IMR-90 (cell line): ENCODE measurements around the gene AFMID. TPM values are rescaled to one million over a fixed set of nuclear protein-coding genes. Genes with fewer than 3 reads are reported as not detected.

Experiments used
- ATAC-seq: fragments of 200-7000 bp; cut with Tn5 transposase; 2 replicates; pipeline ENCODE4 v1.9.1; 2020; ENCODE audit warnings: low read depth, mild to moderate bottlenecking, moderate library complexity
- BruUV-seq: library from RNA; stranded (reverse); fragments of 400-500 nt; replicated peaks from 2 replicates; lab custom pipeline; 2021; lab: Mats Ljungman, UMichigan
- CTCF ChIA-PET: fragments of 300-600 bp; formaldehyde crosslinking; extraction: SDS; loops from one replicate; lab custom pipeline; 2021; ENCODE audit warnings: antibody characterized with exemption; lab: Yijun Ruan, JAX
- POLR2A ChIA-PET: fragments of 300-600 bp; sonication (Branson Sonifier 250); formaldehyde crosslinking; loops from one replicate; lab custom pipeline; 2022; ENCODE audit warnings: antibody characterized with exemption; ENCODE audit not compliant: unreplicated experiment; lab: Charles Lee
- DNase-seq: peaks from one replicate; pipeline ENCODE4 v3.0.0; 2013
- H2AFZ ChIP-seq: replicated peaks from 2 replicates; pipeline ENCODE3; 2013; ENCODE audit warnings: low read length, mild to moderate bottlenecking; ENCODE audit not compliant: poor library complexity
- H2AK5ac ChIP-seq: 2 replicates; pipeline ENCODE4 v1.6.1; 2013; ENCODE audit warnings: low read depth, low read length, inconsistent platforms
- H2AK9ac ChIP-seq: replicated peaks from 2 replicates; pipeline ENCODE3; 2013; ENCODE audit warnings: mild to moderate bottlenecking, low read depth, low read length, moderate library complexity; ENCODE audit not compliant: poor library complexity
- H2BK120ac ChIP-seq: 2 replicates; pipeline ENCODE4 v1.6.1; 2013; ENCODE audit warnings: low read depth, low read length, inconsistent platforms
- H2BK15ac ChIP-seq: 3 replicates; pipeline ENCODE4 v1.6.1; 2013; ENCODE audit warnings: low read depth, low read length, inconsistent platforms
- H2BK20ac ChIP-seq: 2 replicates; pipeline ENCODE4 v1.6.1; 2013; ENCODE audit warnings: low read depth, mild to moderate bottlenecking, inconsistent platforms, low read length, moderate library complexity
- H2BK5ac ChIP-seq: 2 replicates; pipeline ENCODE4 v1.6.1; 2013; ENCODE audit warnings: mild to moderate bottlenecking, low read depth, low read length, inconsistent platforms; ENCODE audit not compliant: poor library complexity, severe bottlenecking
- H3K14ac ChIP-seq: replicated peaks from 2 replicates; pipeline ENCODE4 v1.6.1; 2013; ENCODE audit warnings: low read depth, low read length, inconsistent platforms
- H3K18ac ChIP-seq: 2 replicates; pipeline ENCODE4 v1.6.1; 2013; ENCODE audit warnings: low read depth, low read length, control low read depth
- H3K23ac ChIP-seq: 2 replicates; pipeline ENCODE4 v1.6.1; 2013; ENCODE audit warnings: low read depth, low read length, inconsistent platforms
- H3K27ac ChIP-seq: 2 replicates; pipeline ENCODE4 v1.5.1; 2013; ENCODE audit warnings: mild to moderate bottlenecking, control low read depth, low read length; ENCODE audit not compliant: insufficient read depth
- H3K27me3 ChIP-seq: 2 replicates; pipeline ENCODE4 v1.6.1; 2013; ENCODE audit warnings: low read length; ENCODE audit not compliant: control insufficient read depth, insufficient read depth
- H3K36me3 ChIP-seq: 2 replicates; pipeline ENCODE4 v1.6.1; 2013; ENCODE audit warnings: low read length, mixed read lengths; ENCODE audit not compliant: control insufficient read depth, insufficient read depth
- H3K4ac ChIP-seq: 2 replicates; pipeline ENCODE4 v1.6.1; 2013; ENCODE audit warnings: low read depth, low read length, inconsistent platforms
- H3K4me1 ChIP-seq: 2 replicates; pipeline ENCODE4 v1.6.1; 2013; ENCODE audit warnings: low read length, mixed read lengths; ENCODE audit not compliant: control insufficient read depth, insufficient read depth
- H3K4me2 ChIP-seq: 2 replicates; pipeline ENCODE4 v1.6.1; 2013; ENCODE audit warnings: low read depth, mild to moderate bottlenecking, control low read depth, low read length, moderate library complexity
- H3K4me3 ChIP-seq: 2 replicates; pipeline ENCODE4 v1.5.1; 2013; ENCODE audit warnings: low read depth, mild to moderate bottlenecking, control low read depth, low read length, moderate library complexity; ENCODE audit not compliant: insufficient read depth
- H3K56ac ChIP-seq: 2 replicates; pipeline ENCODE4 v1.6.1; 2013; ENCODE audit warnings: low read length, inconsistent platforms; ENCODE audit not compliant: insufficient read depth; ENCODE audit errors: extremely low read depth
- H3K79me1 ChIP-seq, 2 experiments: 2 replicates each; pipeline ENCODE4 v1.6.1; 2013; ENCODE audit warnings: low read length in 2 of 2, inconsistent platforms in 1 of 2, low read depth in 1 of 2
- H3K9ac ChIP-seq: 2 replicates; pipeline ENCODE4 v1.6.1; 2013; ENCODE audit warnings: low read depth, low read length, control low read depth
- H3K9me1 ChIP-seq: 2 replicates; pipeline ENCODE4 v1.6.1; 2013; ENCODE audit warnings: low read length, inconsistent platforms; ENCODE audit not compliant: insufficient read depth
- H3K9me3 ChIP-seq: 2 replicates; pipeline ENCODE4 v1.6.1; 2013; ENCODE audit warnings: low read length; ENCODE audit not compliant: control insufficient read depth, insufficient read depth
- H4K20me1 ChIP-seq: 2 replicates; pipeline ENCODE4 v1.6.1; 2013; ENCODE audit warnings: low read length, inconsistent platforms; ENCODE audit not compliant: insufficient read depth
- H4K5ac ChIP-seq: 2 replicates; pipeline ENCODE4 v1.6.1; 2013; ENCODE audit warnings: mild to moderate bottlenecking, low read depth, low read length, control low read depth
- H4K8ac ChIP-seq, 2 experiments: 2 replicates each; pipeline ENCODE4 v1.6.1; 2013; ENCODE audit warnings: low read depth in 2 of 2, low read length in 2 of 2, control low read depth in 1 of 2, inconsistent platforms in 1 of 2
- H4K91ac ChIP-seq: 2 replicates; pipeline ENCODE4 v1.6.1; 2013; ENCODE audit warnings: low read depth, low read length, inconsistent platforms; ENCODE audit not compliant: insufficient read depth
- BHLHE40 ChIP-seq: fragments of 150-350 bp; IDR thresholded peaks from 2 replicates; pipeline ENCODE4 v1.6.1; 2016; ENCODE audit warnings: mild to moderate bottlenecking, low read depth, low read length
- CEBPB ChIP-seq: IDR thresholded peaks from 2 replicates; pipeline ENCODE4 v1.6.1; 2012; ENCODE audit warnings: low read depth, low read length, improper control_type of control experiment
- CHD1 ChIP-seq: IDR thresholded peaks from 2 replicates; pipeline ENCODE4 v1.6.1; 2012; ENCODE audit warnings: low read depth, low read length, improper control_type of control experiment
- MAFK ChIP-seq: IDR thresholded peaks from 2 replicates; pipeline ENCODE4 v1.6.1; 2012; ENCODE audit warnings: low read depth, low read length, improper control_type of control experiment
- MAZ ChIP-seq: IDR thresholded peaks from 2 replicates; pipeline ENCODE4 v1.6.1; 2012; ENCODE audit warnings: low read depth, mild to moderate bottlenecking, low read length, improper control_type of control experiment, moderate library complexity, borderline replicate concordance
- MXI1 ChIP-seq: IDR thresholded peaks from 2 replicates; pipeline ENCODE4 v1.6.1; 2012; ENCODE audit warnings: low read depth, mild to moderate bottlenecking, low read length, moderate library complexity, borderline replicate concordance
- NFE2L2 ChIP-seq: fragments of 150-350 bp; IDR thresholded peaks from 2 replicates; pipeline ENCODE4 v1.6.1; 2016; ENCODE audit warnings: low read depth, mild to moderate bottlenecking, low read length
- RAD21 ChIP-seq: IDR thresholded peaks from 2 replicates; pipeline ENCODE4 v1.6.1; 2012; ENCODE audit warnings: low read length, improper control_type of control experiment
- RCOR1 ChIP-seq: IDR thresholded peaks from 2 replicates; pipeline ENCODE4 v1.6.1; 2012; ENCODE audit warnings: mild to moderate bottlenecking, low read length, improper control_type of control experiment; ENCODE audit not compliant: insufficient replicate concordance
- RFX5 ChIP-seq: IDR thresholded peaks from 2 replicates; pipeline ENCODE4 v1.8.0; 2012; ENCODE audit warnings: low read depth, mild to moderate bottlenecking, low read length, moderate library complexity
- SMC3 ChIP-seq: fragments of 150-350 bp; IDR thresholded peaks from 2 replicates; pipeline ENCODE4 v1.6.1; 2016; ENCODE audit warnings: low read depth, mild to moderate bottlenecking, antibody characterized with exemption, low read length, moderate library complexity
- WGBS, 2 experiments: methylation state at CpG; one replicate each; pipeline versions ENCODE4 v1.1.5 to v1.1.7; 2013; ENCODE audit warnings: missing lambda C conversion rate in 2 of 2; ENCODE audit not compliant: insufficient read length in 1 of 2; ENCODE audit errors: extremely low coverage in 2 of 2; 5-methylcytosine and 5-hydroxymethylcytosine counted together
- dilution Hi-C: fragments of 300-500 bp; cut with HindIII; formaldehyde crosslinking; loops from one replicate; pipeline ENCODE4 v1.14.3; 2018; ENCODE audit warnings: low sequenced_read_pairs; ENCODE audit not compliant: unreplicated experiment
- in situ Hi-C: fragments of 300-500 bp; cut with MboI; formaldehyde crosslinking; loops from 3 replicates; pipeline ENCODE4 v1.14.3; 2019; ENCODE audit warnings: low sequenced_read_pairs, inconsistent platforms, mixed read lengths
- intact Hi-C: fragments of 100-400 bp; cut with micrococcal nuclease; formaldehyde crosslinking; loops from 2 replicates; pipeline ENCODE4 v1.10.0; 2022
- polyA plus RNA-seq, 3 experiments: library from polyadenylated mRNA; depleted of rRNA; stranded (reverse); fragments of >200 nt; gene quantifications; 2 replicates each; pipeline ENCODE4 v1.2.3, GENCODE V29; 2012; ENCODE audit warnings: low replicate concordance in 1 of 3
- total RNA-seq: library from RNA; depleted of rRNA; stranded (reverse); fragments of >200 nt; gene quantifications from 2 replicates; pipeline ENCODE4 v1.2.3, GENCODE V29; 2012
- TF ChIP-seq, protein P1 (sequence below): fragments of 150-350 bp; IDR thresholded peaks from 2 replicates; pipeline ENCODE4 v1.6.1; 2016; ENCODE audit warnings: low read depth, mild to moderate bottlenecking, low read length, moderate library complexity, borderline replicate concordance

The AFMID gene
- total and polyA plus RNA-seq, 2 of the 4 experiments (the other 2 are of a cell fraction): 41.0 to 65.1 TPM

- POLR2A ChIA-PET: no interaction called here
- no peaks in the 10 kb centered on the region for H3K27me3 ChIP-seq
- CTCF ChIA-PET: no interaction called here
Observed at GRCh38 chr17:78154903-78155811, 32.0 kb upstream of the AFMID start.

More at GRCh38 chr17:78154903-78155811, 32.0 kb upstream of the AFMID start:
- Histone ChIP-seq H2AK9ac (no peak overlapping the region), H2BK5ac (no peak overlapping the region), H3K4me2 (no peak overlapping the region), H3K27ac (no peak overlapping the region), H2AFZ (no peak overlapping the region), H3K14ac (no peak overlapping the region), H2BK20ac (no peak overlapping the region), H2BK15ac (no peak overlapping the region), H3K9ac (no peak overlapping the region), H3K4ac (no peak overlapping the region), H4K8ac (no peak overlapping the region), H4K20me1 (no peaks in the 10 kb centered on the region), H3K18ac (no peak overlapping the region), H3K4me3 (no peak overlapping the region), H4K5ac (no peak overlapping the region), H3K23ac (no peak overlapping the region), H3K79me1 (no peaks in the 10 kb centered on the region), H2BK120ac (no peak overlapping the region), H3K36me3 (no peaks in the 10 kb centered on the region), H3K9me3 (no peaks in the 10 kb centered on the region), H4K91ac (no peak overlapping the region), H2AK5ac (no peak overlapping the region), H3K56ac (no peak overlapping the region), H3K4me1 (no peaks in the 10 kb centered on the region), H3K9me1 (0 out of 2 replicates have a peak, but pooled peaks cover 2% of the 10 kb centered on the region)
- in situ Hi-C loops (no loop called here), intact Hi-C loops (no loop called here), dilution Hi-C loops (no loop called here)
- ATAC-seq (no peak), DNase-seq (no peak)
- no CpG with 5 or more reads among the region's 11 CpGs for WGBS, 2 experiments
- TF ChIP-seq RCOR1 (no peak), CEBPB (no peak), RAD21 (no peak), BHLHE40 (no peak), MAZ (no peak), SMC3 (no peak), CHD1 (no peak), MAFK (no peak), NFE2L2 (no peak), RFX5 (no peak), MXI1 (no peak)
- TF ChIP-seq, protein P1, sequence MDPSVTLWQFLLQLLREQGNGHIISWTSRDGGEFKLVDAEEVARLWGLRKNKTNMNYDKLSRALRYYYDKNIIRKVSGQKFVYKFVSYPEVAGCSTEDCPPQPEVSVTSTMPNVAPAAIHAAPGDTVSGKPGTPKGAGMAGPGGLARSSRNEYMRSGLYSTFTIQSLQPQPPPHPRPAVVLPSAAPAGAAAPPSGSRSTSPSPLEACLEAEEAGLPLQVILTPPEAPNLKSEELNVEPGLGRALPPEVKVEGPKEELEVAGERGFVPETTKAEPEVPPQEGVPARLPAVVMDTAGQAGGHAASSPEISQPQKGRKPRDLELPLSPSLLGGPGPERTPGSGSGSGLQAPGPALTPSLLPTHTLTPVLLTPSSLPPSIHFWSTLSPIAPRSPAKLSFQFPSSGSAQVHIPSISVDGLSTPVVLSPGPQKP: no peak
- no TSS peak for BruUV-seq
